Vagina (tissue), 2 donors: ENCODE data around the gene AGO3. TPM values are rescaled to one million over a fixed set of nuclear protein-coding genes. Genes with fewer than 3 reads are reported as not detected.
"Not testable (repeated sequence)": the region's sequence is repeated elsewhere in the genome, so short reads cannot be mapped to it uniquely, and the experiment has no call there.

Experiments used
- DNase-seq, 2 donors: peaks; one replicate each; pipeline ENCODE4 v3.0.0-alpha.2; 2017; ENCODE audit errors: extremely low spot score in 2 of 2
- H3K27ac ChIP-seq: fragments of 200-600 bp; sonication (generic); one replicate; pipeline ENCODE4 v1.5.1; 2019
- H3K27me3 ChIP-seq: fragments of 200-600 bp; sonication (generic); one replicate; pipeline ENCODE4 v1.5.1; 2019
- H3K36me3 ChIP-seq, 2 donors: fragments of 200-600 bp; sonication (generic); one replicate each; pipeline ENCODE4 v1.5.1; 2017 to 2019
- H3K4me1 ChIP-seq: fragments of 200-600 bp; sonication (generic); one replicate; pipeline ENCODE4 v1.5.1; 2019
- H3K4me3 ChIP-seq, 2 donors: fragments of 200-600 bp; sonication (generic); 1 replicate in 1 of 2; 2 replicates in 1 of 2; pipeline ENCODE4 v1.5.1; 2016 to 2019
- H3K9me3 ChIP-seq: fragments of 200-600 bp; sonication (generic); one replicate; pipeline ENCODE4 v1.5.1; 2019
- CTCF ChIP-seq, 3 experiments: fragments of 450-650 bp in 2 of 3; fragments of 200-600 bp in 1 of 3; sonication (generic) in 1 of 3; IDR thresholded peaks; one replicate each; pipeline ENCODE4 v1.5.1; 2017 to 2019; ENCODE audit warnings: antibody characterized with exemption in 3 of 3, mild to moderate bottlenecking in 2 of 3, moderate library complexity in 2 of 3
- POLR2A ChIP-seq, 2 donors: fragments of 450-650 bp; IDR thresholded peaks; one replicate each; pipeline ENCODE4 v1.6.1; 2017; ENCODE audit warnings: antibody characterized with exemption in 2 of 2, mild to moderate bottlenecking in 2 of 2, moderate library complexity in 2 of 2
- POLR2AphosphoS5 ChIP-seq, 2 donors: sonication (generic); formaldehyde crosslinking; IDR thresholded peaks; one replicate each; pipeline ENCODE4 v1.9.0; 2017; ENCODE audit warnings: antibody characterized with exemption in 2 of 2, mild to moderate bottlenecking in 2 of 2, low read depth in 1 of 2; ENCODE audit not compliant: insufficient read depth in 1 of 2
- intact Hi-C: fragments of 100-400 bp; cut with DNase I; formaldehyde crosslinking; loops from one replicate; pipeline ENCODE4 v1.15.1; 2023
- total RNA-seq: library from RNA; depleted of rRNA; stranded (reverse); fragments of >200 nt; gene quantifications from one replicate; pipeline ENCODE4 v1.2.3, GENCODE V29; 2016

The AGO3 gene
- total RNA-seq, 1 donor from 2014 or later = 17.2 TPM

GRCh38 chr1:35968396-35968795, 37.5 kb downstream of the AGO3 start:
- Histone ChIP-seq H3K9me3 (no peaks in the 10 kb centered on the region), H3K27me3 (no peaks in the 10 kb centered on the region), H3K4me3 (no peak overlapping the region), H3K36me3 (peaks cover 0 to 34% of the 10 kb centered on the region in 2 donors), H3K4me1 (no peaks in the 10 kb centered on the region), H3K27ac (no peak overlapping the region)
- no peak for DNase-seq
- intact Hi-C loops = no loop called here
- TF ChIP-seq POLR2A (IDR thresholded peaks at IDR 0.05) (no peak), POLR2AphosphoS5 (IDR thresholded peaks at IDR 0.05; ENCODE audit: insufficient read depth in 1 of 2, low read depth in 1 of 2) (no peak), CTCF (IDR thresholded peaks at IDR 0.05) (no peak)

DNA sequence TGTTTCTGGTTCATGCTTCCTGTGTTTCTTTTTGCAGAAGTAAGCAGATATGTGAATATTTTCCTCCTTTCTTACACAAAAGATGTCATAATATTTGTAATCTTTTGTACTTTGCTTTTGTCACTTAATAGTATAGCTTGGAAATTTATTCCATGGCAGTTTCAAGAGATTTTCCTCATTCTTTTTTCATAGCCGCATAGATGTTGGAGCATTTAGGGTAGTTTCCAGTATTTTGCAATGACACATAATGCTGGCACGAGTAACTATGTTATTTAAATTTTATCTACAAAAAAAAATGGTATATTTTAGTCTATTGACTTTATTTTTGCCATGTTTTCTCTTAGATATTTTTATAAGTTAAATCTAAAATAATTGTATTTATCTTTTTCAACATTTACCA, 40.7 kb downstream of the AGO3 start:
- no peaks in the 10 kb centered on the region for H3K9me3 ChIP-seq
- no peaks in the 10 kb centered on the region for H3K27me3 ChIP-seq
- TF ChIP-seq POLR2A (IDR thresholded peaks at IDR 0.05) (no peak), CTCF (IDR thresholded peaks at IDR 0.05) (no peak)
- H3K27ac ChIP-seq = no peak overlapping the region
- peaks cover 0 to 45% of the 10 kb centered on the region in 2 donors for H3K36me3 ChIP-seq
- no peak for DNase-seq
- no peak overlapping the region for H3K4me3 ChIP-seq
- intact Hi-C loops = no loop called here
- H3K4me1 ChIP-seq = no peaks in the 10 kb centered on the region

GRCh38 chr1:35972631-35973030, 41.7 kb downstream of the AGO3 start:
- DNase-seq, H3K9me3 ChIP-seq, H3K27ac ChIP-seq, H3K4me1 ChIP-seq, H3K4me3 ChIP-seq, H3K27me3 ChIP-seq, intact Hi-C loops: not testable (repeated sequence)
- H3K36me3 ChIP-seq = peaks cover 0 to 43% of the 10 kb centered on the region in 2 donors

DNA sequence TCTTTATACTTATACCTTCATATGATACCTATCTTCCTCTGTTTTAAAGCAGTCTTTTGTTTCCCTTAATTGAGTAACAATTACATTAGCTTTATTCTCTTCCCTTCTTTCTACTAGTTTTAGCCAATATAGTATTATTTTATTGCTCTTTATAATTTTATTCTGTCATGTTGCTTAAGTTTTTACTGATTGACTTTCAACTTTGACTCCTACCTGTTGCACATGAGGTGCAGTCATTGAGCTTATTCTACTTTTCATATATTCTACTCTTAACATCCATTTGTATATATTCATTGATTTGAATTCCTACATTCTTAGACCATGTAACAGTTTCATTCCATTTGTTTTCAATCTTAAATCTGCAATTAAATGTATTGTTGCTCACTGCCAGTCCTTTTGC, 49.2 kb downstream of the AGO3 start:
- no peaks in the 10 kb centered on the region for H3K4me1 ChIP-seq
- H3K9me3 ChIP-seq = no peaks in the 10 kb centered on the region
- H3K27me3 ChIP-seq = no peaks in the 10 kb centered on the region
- H3K36me3 ChIP-seq = no peaks in the 10 kb centered on the region
- intact Hi-C loops = no loop called here
- no peak overlapping the region for H3K27ac ChIP-seq
- no peak for TF ChIP-seq POLR2A (IDR thresholded peaks at IDR 0.05)
- no peak for TF ChIP-seq POLR2AphosphoS5 (IDR thresholded peaks at IDR 0.05; ENCODE audit: insufficient read depth in 1 of 2, low read depth in 1 of 2)
- TF ChIP-seq CTCF (IDR thresholded peaks at IDR 0.05) = no peak
- no peak overlapping the region for H3K4me3 ChIP-seq
- no peak for DNase-seq

- Histone ChIP-seq H3K4me1 (no peaks in the 10 kb centered on the region), H3K27ac (no peak overlapping the region), H3K9me3 (no peaks in the 10 kb centered on the region), H3K27me3 (no peaks in the 10 kb centered on the region), H3K4me3 (no peak overlapping the region), H3K36me3 (no peaks in the 10 kb centered on the region)
- no peak for DNase-seq
- TF ChIP-seq CTCF (IDR thresholded peaks at IDR 0.05) (no peak), POLR2AphosphoS5 (IDR thresholded peaks at IDR 0.05; ENCODE audit: insufficient read depth in 1 of 2, low read depth in 1 of 2) (no peak), POLR2A (IDR thresholded peaks at IDR 0.05) (no peak)
- intact Hi-C loops = no loop called here
Observed at GRCh38 chr1:35988237-35988636, 57.3 kb downstream of the AGO3 start.
